Activated CD4-positive, alpha-beta T cell treated with anti-CD3 and anti-CD28 coated beads, Interleukin-2, Interleukin-4, amounts not matched to agents 100 ng/mL and 50 ng/mL, durations not matched to agents 16 hours and 8 hours (primary cell): ENCODE measurements around the gene LYRM7.
"Not testable (repeated sequence)": the region's sequence is repeated elsewhere in the genome, so short reads cannot be mapped to it uniquely, and the experiment has no call there.

Experiments
- DNase-seq: peaks from one replicate; pipeline ENCODE4 v3.0.0-alpha.2; 2020; ENCODE audit warnings: low spot score

Gene LYRM7

DNA sequence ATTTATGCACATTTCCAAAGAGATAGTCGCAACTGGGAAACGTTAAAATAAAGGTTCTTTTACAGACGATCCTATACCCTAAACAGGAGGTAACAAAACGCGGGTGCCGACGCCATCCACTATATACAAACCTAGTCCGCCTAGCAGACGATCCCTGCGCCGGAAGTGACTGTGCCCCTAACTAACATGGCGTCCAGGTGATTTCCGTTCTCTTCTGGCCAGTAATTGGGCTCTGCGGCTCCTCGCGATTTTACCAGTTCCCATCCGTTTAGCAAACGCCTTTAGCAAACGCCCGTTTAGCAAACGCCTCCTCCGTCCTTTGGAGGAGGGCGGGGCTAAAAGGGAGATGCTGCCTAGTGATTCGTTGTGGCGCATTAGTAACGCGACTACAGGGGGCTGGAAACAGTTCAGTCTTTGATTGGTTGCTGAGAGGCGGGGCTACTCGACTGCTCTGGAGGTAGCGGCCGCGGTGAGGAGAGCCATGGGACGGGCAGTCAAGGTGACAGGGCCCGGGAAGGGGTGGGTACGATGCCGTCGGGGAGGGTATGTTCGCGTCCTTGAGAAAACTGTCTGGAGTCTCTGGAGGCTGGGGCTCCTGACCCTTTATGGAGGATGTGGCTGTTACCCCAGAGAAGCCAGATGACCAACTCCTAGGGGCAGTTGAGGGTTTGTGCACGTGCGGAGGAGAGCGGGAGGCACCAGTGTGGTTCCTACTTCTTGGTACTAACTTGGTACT is at the start of gene LYRM7:
Gene LYRM7, plus strand, starts transcription at position 405 of the 736 bp plus-strand sequence. Its CDS starts 77 bp downstream, at position 482.
- DNase-seq = peak; percentile 99

DNA sequence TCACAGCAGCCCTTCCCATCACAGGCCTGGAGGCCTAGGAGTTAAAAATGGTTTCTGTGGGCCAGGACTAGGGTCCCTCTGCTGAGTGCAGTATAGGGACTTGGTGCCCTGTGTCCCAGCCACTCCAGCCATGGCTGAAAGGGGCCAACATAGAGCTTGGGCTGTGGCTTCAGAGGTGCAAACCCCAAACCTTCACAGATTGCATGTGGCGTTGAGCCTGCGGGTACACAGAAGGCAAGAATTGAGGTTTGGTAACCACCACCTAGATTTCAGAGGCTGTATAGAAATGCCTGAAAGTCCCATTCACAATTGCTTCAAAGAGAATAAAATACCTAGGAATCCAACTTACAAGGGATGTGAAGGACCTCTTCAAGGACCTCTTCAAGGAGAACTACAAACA is 43.5 kb upstream of the LYRM7 start:
- DNase-seq = not testable (repeated sequence)

DNA sequence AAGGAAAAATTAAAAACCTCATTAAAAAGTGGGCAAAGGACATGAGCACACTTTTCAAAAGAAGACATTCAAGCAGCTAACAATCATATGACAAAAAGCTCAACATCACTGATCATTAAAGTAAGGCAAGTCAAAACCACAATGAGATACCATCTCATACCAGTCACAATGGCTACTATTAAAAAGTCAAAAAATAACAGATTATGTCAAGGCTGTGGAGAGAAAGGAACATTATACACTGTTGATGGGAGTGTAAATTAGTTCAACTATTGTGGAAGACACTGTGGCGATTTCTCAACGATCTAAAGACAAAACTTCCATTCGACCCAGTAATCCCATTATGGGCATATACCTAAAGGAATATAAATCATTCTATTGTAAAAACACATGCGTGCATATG is 41.4 kb upstream of the LYRM7 start:
- no peak for DNase-seq

DNA sequence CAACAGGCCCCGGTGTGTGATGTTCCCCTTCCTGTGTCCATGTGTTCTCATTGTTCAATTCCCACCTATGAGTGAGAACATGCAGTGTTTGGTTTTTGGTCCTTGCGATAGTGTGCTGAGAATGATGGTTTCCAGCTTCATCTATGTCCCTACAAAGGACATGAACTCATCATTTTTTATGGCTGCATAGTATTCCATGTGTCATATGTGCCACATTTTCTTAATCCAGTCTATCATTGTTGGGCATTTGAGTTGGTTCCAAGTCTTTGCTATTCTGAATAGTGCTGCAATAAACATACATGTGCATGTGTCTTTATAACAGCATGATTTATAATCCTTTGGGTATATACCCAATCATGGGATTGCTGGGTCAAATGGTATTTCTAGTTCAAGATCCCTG is 37.7 kb upstream of the LYRM7 start:
- not testable (repeated sequence) for DNase-seq

DNA sequence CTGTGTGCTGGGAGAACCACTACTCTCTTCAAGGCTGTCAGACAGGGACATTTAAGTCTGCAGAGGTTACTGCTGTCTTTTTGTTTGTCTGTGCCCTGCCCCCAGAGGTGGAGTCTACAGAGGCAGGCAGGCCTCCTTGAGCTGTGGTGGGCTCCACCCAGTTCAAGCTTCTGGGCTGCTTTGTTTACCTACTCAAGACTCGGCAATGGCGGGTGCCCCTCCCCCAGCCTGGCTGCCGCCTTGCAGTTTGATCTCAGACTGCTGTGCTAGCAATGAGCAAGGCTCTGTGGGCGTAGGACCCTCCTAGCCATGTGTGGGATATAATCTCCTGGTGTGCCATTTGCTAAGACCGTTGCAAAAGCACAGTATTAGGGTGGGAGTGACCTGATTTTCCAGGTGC is 32.3 kb upstream of the LYRM7 start:
- not testable (repeated sequence) for DNase-seq

DNA sequence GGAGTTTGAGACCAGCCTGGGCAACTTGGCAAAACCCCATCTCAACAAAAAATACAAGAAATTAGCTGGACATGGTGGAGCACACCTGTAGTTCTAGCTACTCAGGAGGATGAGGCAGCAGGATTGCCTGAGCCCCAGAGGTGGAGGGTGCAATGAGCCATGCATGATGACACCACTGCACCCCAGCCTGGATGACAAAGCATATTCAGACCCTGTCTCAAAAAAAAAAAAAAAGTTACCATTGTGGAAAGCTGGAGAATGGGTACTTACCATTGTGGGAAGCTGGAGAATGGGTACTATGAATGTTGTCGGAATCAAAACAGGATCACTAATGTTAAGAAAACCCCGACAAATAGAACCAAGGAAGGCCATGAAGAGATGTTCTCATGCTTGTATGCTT is 31.4 kb upstream of the LYRM7 start:
- no peak for DNase-seq

DNA sequence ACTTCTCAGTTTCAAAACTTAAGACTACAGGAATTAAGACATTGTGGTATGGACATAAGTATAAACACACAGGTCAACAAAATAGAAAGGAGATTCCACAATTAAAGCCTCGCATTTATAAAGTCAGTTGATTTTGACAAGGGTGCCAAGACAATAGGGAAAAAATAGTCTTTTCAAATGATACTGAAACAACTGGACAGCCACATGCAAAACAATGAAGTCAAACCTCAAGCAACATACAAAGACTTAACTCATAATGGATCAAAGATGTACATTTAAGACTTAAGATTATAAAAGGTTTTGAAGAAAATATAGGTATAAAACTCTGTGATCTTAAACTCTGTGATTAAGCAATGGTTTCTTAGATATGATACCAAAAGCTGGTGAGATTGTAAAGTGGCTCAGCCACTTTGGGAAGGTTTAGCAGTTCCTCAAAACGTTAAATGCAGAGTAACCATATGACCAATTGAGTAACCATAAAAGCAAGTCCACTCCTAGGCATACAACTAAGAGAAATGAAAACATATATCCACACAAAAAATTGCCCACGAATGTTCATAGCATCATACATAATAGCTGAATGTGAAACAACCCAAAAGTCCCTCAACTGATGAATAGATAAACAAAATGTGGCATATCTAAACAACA is 27.6 kb upstream of the LYRM7 start:
- no peak for DNase-seq

DNA sequence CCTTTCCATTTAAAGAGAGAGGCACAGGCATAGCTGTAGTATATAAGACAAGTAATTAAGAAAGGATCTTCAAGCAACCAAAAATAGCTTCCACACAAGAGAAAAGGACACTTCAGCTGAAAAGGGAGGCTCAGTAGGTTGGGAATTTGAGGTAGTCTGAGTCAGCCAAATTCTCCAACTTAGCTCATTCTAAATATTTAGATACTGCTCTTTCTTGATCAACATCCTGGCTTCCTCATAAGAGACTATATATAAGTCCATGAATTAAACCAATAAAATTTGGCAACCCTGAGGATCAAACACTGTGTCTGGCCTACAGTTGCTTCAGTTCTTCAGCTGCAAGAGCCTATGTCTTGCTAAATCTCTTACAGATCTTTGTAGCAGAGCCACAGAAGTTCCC is 23.5 kb upstream of the LYRM7 start:
- DNase-seq = no peak

DNA sequence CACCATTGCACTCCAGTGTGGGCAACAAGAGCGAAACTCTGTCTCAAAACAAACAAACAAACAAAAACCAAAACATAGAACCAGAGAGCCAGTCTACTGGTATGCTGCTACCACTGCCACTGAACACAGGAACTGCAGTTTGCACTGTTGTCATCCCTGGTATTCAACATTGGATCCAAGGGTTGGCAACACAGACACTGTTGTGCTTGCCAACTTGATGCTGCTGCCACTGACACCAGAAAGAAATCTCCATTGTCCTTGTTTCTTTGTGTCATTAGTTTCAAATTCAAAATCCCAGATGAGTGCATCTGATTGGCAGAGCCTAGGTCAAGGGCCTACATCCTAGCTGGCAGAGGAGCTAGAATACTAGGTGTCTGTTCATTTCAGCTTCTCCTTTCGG is 21.9 kb upstream of the LYRM7 start:
- no peak for DNase-seq

DNA sequence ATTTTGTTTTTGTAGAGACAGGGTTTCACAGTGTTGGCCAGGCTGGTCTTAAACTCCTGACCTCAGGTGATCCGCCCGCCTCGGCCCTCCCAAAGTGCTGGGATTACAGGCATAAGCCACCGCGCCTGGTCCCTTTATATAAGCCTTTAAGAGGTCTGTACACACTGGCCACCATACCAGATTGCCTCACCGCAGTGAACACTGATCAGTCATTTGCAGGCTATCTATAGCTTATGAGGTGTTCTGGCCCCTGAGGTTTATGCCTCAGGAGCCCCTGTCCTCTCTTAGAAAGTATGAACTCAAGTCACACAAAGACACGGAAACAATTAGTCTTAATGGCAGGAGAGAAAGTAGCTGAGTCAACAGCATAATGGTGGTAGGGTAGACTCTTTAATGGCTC is 20.3 kb upstream of the LYRM7 start:
- no peak for DNase-seq

DNA sequence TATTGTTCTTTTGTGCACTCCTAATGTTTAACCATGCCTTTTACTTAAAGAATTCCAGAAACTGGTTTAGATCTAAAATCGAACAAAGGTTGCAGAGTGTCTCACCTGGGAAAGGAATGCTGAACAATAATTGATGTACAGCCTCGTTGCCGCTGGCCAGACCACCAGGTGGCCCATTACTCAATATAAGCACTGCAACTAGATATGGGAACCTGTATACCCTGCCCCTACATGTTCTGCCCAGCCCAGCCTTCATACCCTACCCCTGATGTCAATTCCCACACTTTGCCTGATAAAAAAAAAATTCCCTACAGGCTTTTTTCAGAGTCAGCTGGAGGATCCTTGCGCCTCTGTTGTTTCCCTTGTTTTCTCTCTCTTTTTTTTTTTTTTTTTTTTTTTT is 19.5 kb upstream of the LYRM7 start:
- DNase-seq = no peak

DNA sequence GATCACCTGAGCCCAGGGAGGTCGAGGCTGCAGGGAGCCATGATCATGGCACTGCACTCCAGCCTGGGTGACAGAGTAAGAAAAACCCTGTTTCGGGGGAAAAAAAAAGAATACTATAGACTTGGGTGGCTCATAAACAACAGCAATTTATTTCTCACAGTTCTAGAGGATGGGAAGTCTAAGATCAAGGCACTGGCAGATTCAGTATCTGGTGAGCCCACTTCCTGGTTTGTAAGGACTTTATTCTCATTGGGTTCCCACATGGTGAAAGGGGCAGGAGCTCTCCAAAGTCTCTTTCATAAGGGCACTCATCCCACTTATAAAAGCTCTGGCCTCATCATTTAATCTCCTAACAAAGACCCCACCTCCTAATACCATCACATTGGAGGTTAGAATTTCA is 14.4 kb upstream of the LYRM7 start:
- no peak for DNase-seq

DNA sequence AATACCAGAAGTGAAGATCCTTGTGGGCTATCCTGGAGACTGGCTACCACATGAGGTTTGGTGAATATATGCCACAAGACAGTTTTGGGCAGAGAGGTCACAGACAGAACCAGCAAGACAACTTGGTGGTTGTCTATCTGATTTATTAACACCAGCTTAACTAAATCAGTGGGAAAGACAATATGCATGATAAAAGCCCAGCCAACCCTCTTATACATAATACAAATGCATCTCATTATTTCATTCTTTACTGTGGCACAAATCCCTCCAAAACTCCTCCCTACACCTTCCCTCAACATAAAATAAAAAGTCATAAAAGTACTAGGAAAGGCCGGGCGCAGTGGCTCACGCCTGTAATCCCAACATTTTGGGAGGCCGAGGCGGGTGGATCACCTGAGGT is 13.8 kb upstream of the LYRM7 start:
- DNase-seq = no peak

DNA sequence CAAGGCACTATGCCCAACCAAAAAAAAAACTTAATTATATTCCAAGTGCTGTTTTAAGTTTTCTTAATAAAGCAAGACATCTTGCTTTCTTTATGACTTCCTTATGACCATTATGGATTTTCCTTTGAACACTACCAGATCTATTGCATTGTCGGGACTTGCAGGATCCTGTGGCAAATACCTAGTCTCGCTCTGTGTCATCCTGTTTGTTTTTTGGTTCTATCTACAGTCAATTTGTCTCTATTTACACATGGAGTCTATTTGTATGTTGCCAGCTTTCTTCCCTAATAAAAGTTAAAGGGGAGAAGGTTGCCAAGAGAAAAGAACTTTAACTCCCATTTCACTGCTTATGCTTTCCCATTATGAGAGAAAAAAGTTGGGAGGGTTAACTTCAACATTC is 10.6 kb upstream of the LYRM7 start:
- no peak for DNase-seq

DNA sequence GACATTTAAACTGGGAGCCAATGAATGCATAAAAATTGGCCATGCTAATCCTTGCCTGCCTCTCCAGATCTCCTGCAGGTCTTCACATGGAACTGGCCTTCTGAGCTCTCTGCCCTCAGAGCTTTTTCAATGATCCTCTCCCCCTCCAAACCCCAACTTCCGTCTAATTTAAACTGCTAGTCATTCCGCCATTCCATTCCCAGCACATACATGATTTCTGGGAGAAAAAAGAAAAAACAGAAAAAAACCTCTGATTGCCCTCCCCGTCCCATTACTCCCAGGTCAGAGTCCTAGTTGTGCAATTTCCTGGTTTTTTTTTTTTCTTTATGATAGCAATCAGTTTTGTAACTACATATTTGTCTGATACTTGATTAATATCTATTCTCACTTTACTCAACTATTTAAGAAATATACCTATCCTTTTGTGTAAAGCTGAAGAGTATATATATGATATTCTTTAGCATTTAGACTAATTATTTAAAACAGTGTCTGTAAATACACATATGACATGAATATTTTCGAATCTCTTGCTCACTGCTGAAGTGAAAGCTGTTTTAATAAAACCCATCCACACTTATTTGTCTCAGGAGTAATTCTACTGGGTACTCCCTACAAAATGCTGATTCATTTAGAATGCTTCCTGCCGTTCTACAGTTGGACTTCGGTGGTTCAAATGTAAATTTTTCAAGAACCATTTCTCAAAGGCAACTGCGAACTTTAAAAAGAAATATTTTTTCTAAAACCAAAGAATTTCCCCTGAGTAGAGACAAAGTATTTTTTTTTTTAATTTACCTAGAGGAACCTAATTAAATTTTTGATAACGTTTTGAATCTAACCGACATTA is 7.2 kb upstream of the LYRM7 start:
- DNase-seq = peak; percentile 47

DNA sequence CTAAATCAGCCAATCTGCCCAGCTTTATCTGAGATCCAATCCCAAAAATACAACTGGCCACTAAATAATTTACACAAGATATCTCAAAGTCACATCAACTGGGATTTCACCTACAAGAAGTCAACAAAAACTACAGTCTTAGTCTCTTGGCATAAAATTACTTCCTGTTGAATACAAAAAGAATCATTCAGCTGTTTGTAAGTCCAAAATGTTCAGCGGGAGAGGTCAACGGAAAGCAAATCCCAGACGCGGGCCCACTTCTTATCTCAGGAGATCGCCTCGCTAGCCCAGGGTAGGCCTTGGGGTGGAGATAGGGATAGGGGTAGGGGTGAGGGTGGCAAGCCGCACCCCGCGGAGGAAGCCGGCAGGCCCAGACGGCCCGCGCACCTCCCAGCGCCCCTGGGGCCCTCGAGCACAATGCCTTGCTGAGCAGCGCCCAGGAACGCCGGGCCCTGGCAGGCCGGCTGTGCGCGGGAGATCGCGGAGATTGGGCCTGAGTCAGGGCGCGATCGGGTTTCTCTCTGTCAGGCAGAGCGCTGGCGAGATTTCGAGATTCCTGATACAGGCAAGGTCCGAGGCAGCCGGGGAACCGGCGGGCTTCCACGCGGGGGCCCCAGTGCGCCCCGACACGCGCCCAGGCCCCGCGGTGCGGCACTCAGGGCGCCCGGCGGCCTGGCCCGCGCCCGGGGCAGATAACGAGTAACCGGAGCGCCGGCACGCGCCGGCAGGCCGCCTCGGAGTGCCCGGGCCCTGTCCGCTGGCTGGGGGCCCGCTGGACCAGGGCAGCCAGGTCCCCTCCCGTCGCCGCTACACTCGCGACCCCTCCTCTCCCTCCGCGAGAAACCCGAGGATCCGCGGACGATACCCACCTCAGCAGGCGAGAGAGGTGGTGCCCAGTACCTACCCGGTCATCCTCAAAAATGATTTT is 6.3 kb upstream of the LYRM7 start:
- DNase-seq = peak; percentile 67

DNA sequence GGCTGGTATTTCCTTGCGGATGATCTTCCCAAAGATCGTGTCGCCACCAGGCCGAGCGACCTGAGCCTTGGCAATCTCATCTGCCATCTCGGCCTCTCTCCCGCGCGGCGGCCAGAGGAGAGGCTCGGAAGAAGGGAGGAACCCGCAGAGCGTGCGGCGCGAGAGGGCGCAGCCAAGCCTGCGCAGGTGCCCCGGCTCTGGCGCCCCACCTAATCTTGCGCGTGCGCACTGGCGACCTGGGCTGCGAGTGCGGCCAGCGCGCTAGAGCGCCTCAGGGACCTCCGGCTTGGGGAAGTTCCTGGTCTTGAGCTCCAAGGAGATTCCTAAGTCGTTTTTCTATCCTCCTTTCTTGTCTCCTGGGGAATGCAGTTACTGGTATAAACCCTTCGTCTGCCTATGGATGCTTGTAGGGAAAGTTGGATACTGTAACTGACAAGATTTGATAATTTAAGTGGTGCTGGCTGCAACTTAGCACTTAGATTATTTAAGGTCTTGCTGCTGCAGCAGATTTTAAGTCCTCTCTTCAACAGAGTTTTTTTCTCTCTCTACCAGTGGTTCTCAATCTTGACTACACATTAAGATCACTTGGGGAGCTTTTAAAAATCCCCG is 5.5 kb upstream of the LYRM7 start, which contains the start of gene HINT1:
Gene HINT1, minus strand, starts transcription at position 138 of the 609 bp plus-strand sequence. Its CDS starts 51 bp downstream, at position 87.
- DNase-seq = peak; percentile 95

DNA sequence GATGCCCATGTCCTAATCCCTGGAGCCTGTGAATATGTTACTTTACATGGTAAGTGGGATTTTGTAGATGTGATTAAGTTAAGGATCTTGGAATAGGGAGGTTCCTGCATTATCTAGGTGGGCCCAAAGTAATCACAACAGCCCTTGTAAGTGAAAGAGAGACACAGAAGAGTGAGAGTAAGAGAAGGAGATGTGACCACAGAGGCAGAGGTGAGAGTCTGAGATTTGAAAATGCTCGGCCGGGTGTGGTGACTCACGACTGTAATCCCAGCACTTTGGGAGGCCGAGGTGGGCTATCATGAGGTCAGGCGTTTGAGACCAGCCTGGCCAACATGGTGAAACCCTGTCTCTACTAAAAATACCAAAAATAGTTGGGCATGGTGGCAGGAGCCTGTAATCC is 3.1 kb upstream of the LYRM7 start:
- DNase-seq = no peak

DNA sequence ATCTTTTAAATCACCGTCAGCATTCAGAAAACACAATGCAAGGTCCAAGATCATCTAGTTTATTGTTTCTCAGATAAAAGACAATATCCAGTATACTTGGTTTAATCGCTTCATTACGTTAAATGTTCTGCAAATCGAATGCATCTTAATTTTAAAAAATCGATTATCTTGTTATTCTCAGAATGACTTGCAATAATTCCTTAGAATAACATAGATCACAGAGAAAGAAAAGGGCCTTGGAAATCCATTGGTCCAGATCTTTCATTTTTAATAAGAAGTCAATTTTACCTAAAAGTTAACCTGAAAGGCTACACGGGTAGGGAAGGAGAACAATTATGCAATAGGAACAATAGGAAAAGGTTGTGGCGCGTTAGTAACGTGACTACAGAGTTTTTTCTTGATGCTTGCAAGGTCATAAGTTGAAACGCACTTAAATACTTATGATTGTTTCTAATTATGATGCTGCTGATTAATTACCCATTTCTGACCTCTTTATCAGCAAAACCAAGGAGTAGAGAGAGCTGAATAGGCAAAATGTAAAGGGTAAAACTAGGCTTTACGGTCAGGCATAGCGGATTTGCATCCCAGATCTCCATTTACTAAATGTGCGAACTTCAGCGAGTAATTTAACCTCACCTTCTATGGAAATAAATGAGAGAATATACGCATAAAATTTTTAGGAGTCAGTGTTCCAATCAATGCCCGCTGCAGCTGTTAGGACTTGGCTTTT is 769 bp upstream of the LYRM7 start:
- DNase-seq = no peak

DNA sequence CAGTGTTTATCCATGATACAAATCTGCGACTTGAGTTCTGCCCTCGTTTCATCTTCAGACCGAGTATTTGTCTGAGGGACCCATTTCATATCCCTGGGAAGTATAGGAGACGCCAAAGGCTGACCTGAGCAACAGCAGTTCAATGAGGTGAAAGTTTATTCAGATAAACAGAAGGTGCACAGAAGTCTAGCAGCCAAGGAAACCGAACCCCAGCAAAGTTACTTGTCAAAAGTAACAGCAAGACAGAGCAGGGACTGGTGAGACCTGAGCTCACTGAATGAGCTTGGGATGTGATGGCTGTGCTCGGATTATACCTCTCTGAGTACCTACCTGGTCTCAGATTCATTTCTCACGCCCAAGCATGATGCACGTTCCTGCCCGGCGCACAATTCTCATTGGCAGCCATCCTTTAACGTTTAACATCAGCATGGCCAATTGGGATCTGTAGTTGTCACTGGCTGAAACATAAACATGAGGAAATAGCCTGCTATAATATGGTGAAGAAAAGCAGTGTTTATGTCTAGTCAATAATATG is 599 bp downstream of the LYRM7 start:
- DNase-seq = peak; percentile 34
